OCI-LY7 (cell line): Measurements from ENCODE around the gene ABCC4. TPM values are rescaled to one million over a fixed set of nuclear protein-coding genes. Genes with fewer than 3 reads are reported as not detected.

ENCODE experiments used
- BruUV-seq: library from RNA; stranded (reverse); fragments of 400-500 nt; replicated peaks from 2 replicates; lab custom pipeline; 2021; lab: Mats Ljungman, UMichigan
- CTCF ChIA-PET: fragments of 300-600 bp; sonication (Branson Sonifier 250); formaldehyde crosslinking; loops from one replicate; lab custom pipeline; 2022; ENCODE audit warnings: antibody characterized with exemption; ENCODE audit not compliant: unreplicated experiment; lab: Charles Lee
- POLR2A ChIA-PET: fragments of 300-600 bp; sonication (Branson Sonifier 250); formaldehyde crosslinking; loops from one replicate; lab custom pipeline; 2022; ENCODE audit warnings: antibody characterized with exemption; lab: Charles Lee
- DNase-seq: peaks from one replicate; pipeline ENCODE4 v3.0.0-alpha.2; 2015; ENCODE audit warnings: low spot score
- H2AFZ ChIP-seq: fragments of 200-600 bp; sonication (generic), shearing (Covaris generic); 2 replicates; pipeline ENCODE4 v1.6.1; 2014; ENCODE audit warnings: mild to moderate bottlenecking, antibody characterized with exemption, low read length, moderate library complexity
- H3K27ac ChIP-seq: fragments of 200-600 bp; sonication (generic); 2 replicates; pipeline ENCODE4 v1.5.1; 2014; ENCODE audit warnings: mixed run types, low read depth, mild to moderate bottlenecking, moderate library complexity, low read length, inconsistent platforms; ENCODE audit not compliant: poor library complexity, severe bottlenecking
- H3K36me3 ChIP-seq: fragments of 200-600 bp; sonication (generic); 2 replicates; pipeline ENCODE4 v1.6.1; 2014; ENCODE audit warnings: mild to moderate bottlenecking, antibody characterized with exemption, low read length, moderate library complexity, mixed read lengths; ENCODE audit not compliant: insufficient read depth
- H3K4me1 ChIP-seq: fragments of 200-600 bp; sonication (generic); 2 replicates; pipeline ENCODE4 v1.5.1; 2014; ENCODE audit warnings: mild to moderate bottlenecking, low read length; ENCODE audit not compliant: insufficient read depth, poor library complexity, severe bottlenecking
- H3K4me2 ChIP-seq: fragments of 200-600 bp; sonication (generic); 2 replicates; pipeline ENCODE4 v1.6.1; 2014; ENCODE audit warnings: mild to moderate bottlenecking, low read length
- H3K4me3 ChIP-seq: fragments of 200-600 bp; sonication (generic); 2 replicates; pipeline ENCODE4 v1.5.1; 2014; ENCODE audit warnings: mild to moderate bottlenecking, low read depth, low read length; ENCODE audit not compliant: poor library complexity, severe bottlenecking
- H3K79me2 ChIP-seq: fragments of 200-600 bp; sonication (generic); 2 replicates; pipeline ENCODE4 v1.6.1; 2016; ENCODE audit warnings: low read depth, mild to moderate bottlenecking, low read length, moderate library complexity, mixed read lengths; ENCODE audit not compliant: insufficient read depth
- H3K9me2 ChIP-seq: fragments of 200-600 bp; sonication (generic); 2 replicates; pipeline ENCODE4 v1.6.1; 2016; ENCODE audit warnings: mild to moderate bottlenecking, low read length, mixed read lengths; ENCODE audit not compliant: insufficient read depth
- H3K9me3 ChIP-seq: fragments of 200-600 bp; sonication (generic); 2 replicates; pipeline ENCODE4 v1.6.1; 2014; ENCODE audit warnings: mild to moderate bottlenecking, mixed run types, low read length, mixed read lengths
- H4K20me1 ChIP-seq: fragments of 200-600 bp; sonication (generic); 2 replicates; pipeline ENCODE4 v1.6.1; 2014; ENCODE audit warnings: mild to moderate bottlenecking, antibody characterized with exemption, low read length, moderate library complexity, mixed read lengths; ENCODE audit not compliant: insufficient read depth
- EZH2phosphoT487 ChIP-seq: fragments of 200-600 bp; sonication (generic); IDR thresholded peaks from 2 replicates; pipeline ENCODE4 v1.6.1; 2018; ENCODE audit warnings: low read depth, borderline replicate concordance, mild to moderate bottlenecking, mixed run types, antibody characterized with exemption, low read length, moderate library complexity, mixed read lengths
- intact Hi-C: fragments of 100-400 bp; cut with micrococcal nuclease; formaldehyde crosslinking; loops from one replicate; pipeline ENCODE4 v1.10.0; 2022; ENCODE audit not compliant: unreplicated experiment
- total RNA-seq, 2 experiments: library from RNA; depleted of rRNA in 1 of 2; stranded (reverse); fragments of >200 nt in 1 of 2; shearing (Covaris generic) in 1 of 2; gene quantifications; 2 replicates each; pipeline ENCODE4 v1.2.3, GENCODE V29; 2014 to 2022
- TF ChIP-seq, protein P1 (sequence below): fragments of 200-600 bp; sonication (generic); conservative IDR thresholded peaks from 2 replicates; pipeline ENCODE4 v1.5.1; 2014; ENCODE audit warnings: mild to moderate bottlenecking, antibody characterized with exemption, low read length, moderate library complexity, mixed read lengths

ABCC4 gene
- total RNA-seq, 2 experiments from 2014 or later, result 7.3 to 7.8 TPM

DNA sequence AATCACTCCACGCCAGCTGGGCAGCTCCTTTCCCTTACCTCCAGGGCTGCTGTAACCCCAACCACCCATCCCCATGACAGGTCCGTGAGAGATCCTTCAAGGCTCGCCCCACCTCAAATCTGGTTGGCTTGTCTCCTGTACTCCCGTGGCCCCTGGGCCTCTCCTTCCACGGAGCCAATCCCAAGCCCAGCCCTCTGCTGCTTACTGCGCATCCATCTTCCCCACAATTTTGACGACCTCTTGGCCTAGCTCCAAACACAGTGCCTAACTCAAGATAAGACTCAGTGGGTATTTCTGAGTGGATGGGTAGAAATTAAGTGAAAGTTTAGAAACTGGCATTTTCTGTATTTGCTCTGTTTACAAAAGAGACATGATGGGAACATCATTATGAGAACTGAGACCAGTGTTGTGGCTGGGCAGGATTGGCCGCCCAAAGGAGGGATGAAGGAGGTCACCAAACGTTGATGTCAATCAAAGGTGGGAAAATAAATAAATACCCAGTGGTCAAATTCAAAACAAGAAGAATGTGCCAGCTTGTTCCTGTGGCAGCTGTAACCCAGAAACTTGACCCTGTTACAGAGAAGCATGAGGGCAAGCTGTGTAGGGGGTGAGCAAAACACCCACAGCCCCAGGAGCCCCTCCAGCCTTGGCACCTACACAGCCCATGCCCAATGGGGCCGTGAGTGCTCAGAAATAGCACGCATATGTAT is 162.2 kb downstream of the ABCC4 start:
- Histone ChIP-seq H3K27ac (no peak overlapping the region), H3K9me3 (no peaks in the 10 kb centered on the region), H3K36me3 (no peaks in the 10 kb centered on the region), H3K79me2 (no peaks in the 10 kb centered on the region), H3K9me2 (no peaks in the 10 kb centered on the region), H3K4me2 (no peak overlapping the region), H3K4me3 (no peak overlapping the region), H2AFZ (no peak overlapping the region), H4K20me1 (no peaks in the 10 kb centered on the region), H3K4me1 (no peaks in the 10 kb centered on the region)
- POLR2A ChIA-PET, result no interaction called here
- intact Hi-C loops, result no loop called here
- CTCF ChIA-PET, result no interaction called here
- TF ChIP-seq, protein P1, sequence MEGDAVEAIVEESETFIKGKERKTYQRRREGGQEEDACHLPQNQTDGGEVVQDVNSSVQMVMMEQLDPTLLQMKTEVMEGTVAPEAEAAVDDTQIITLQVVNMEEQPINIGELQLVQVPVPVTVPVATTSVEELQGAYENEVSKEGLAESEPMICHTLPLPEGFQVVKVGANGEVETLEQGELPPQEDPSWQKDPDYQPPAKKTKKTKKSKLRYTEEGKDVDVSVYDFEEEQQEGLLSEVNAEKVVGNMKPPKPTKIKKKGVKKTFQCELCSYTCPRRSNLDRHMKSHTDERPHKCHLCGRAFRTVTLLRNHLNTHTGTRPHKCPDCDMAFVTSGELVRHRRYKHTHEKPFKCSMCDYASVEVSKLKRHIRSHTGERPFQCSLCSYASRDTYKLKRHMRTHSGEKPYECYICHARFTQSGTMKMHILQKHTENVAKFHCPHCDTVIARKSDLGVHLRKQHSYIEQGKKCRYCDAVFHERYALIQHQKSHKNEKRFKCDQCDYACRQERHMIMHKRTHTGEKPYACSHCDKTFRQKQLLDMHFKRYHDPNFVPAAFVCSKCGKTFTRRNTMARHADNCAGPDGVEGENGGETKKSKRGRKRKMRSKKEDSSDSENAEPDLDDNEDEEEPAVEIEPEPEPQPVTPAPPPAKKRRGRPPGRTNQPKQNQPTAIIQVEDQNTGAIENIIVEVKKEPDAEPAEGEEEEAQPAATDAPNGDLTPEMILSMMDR, result no peak
- TF ChIP-seq EZH2phosphoT487, result no peak
- no TSS peak for BruUV-seq
- DNase-seq, result no peak

DNA sequence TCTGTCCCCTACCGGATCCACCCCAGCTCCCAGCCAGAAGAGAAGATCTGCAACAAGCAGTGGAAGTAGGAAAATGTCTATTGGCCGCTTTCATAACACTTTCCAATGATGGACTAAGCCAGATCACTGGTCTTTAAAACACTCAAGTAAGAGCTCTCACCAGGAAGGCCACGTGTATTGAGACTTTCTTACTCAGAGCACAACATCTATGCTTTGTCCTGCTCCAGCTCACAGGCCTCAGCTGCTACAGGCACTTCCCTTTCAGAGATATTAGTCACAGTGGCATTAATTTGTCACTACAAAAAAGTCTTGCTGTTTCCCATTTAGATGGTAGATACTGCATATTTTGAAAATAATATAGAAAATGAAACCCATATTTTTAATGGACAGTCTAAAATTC is 164.2 kb downstream of the ABCC4 start:
- no TSS peak for BruUV-seq
- Histone ChIP-seq H3K4me1 (no peaks in the 10 kb centered on the region), H3K9me2 (no peaks in the 10 kb centered on the region), H3K9me3 (no peaks in the 10 kb centered on the region), H3K36me3 (no peaks in the 10 kb centered on the region), H3K4me2 (no peak overlapping the region), H3K79me2 (no peaks in the 10 kb centered on the region), H4K20me1 (no peaks in the 10 kb centered on the region), H3K4me3 (no peak overlapping the region), H2AFZ (no peak overlapping the region), H3K27ac (no peak overlapping the region)
- no peak for DNase-seq
- CTCF ChIA-PET, result no interaction called here
- POLR2A ChIA-PET, result no interaction called here
- TF ChIP-seq, protein P1, result no peak
- TF ChIP-seq EZH2phosphoT487, result no peak
- intact Hi-C loops, result no loop called here

DNA sequence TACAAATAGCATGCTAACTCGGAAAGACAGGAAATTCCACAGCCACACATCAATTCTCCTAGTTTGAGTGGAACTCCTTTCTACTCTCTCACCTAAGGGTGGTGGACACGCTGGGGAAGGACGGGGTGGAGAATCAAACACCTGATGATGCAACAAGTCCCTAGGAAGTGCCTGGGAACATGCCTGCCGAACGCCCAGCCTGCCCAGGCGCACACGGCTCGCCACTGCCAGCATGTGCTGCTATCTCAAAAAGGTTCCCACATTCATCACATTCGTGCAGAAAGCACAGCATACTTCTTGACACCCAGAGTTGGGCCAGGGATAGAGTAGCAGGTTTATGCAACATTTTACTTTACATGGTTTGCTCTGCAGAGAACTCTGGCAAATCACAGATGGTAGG is 164.6 kb downstream of the ABCC4 start:
- intact Hi-C loops, result no loop called here
- DNase-seq, result no peak
- ChIA-PET CTCF (no interaction called here), POLR2A (no interaction called here)
- no peak overlapping the region for H2AFZ ChIP-seq
- TF ChIP-seq, protein P1, result no peak
- no peak for TF ChIP-seq EZH2phosphoT487
- H3K4me2 ChIP-seq, result no peak overlapping the region
- no peaks in the 10 kb centered on the region for H4K20me1 ChIP-seq
- H3K36me3 ChIP-seq, result no peaks in the 10 kb centered on the region
- H3K4me3 ChIP-seq, result no peak overlapping the region
- no peaks in the 10 kb centered on the region for H3K9me2 ChIP-seq
- no peaks in the 10 kb centered on the region for H3K79me2 ChIP-seq
- no peaks in the 10 kb centered on the region for H3K9me3 ChIP-seq
- no peaks in the 10 kb centered on the region for H3K4me1 ChIP-seq
- H3K27ac ChIP-seq, result no peak overlapping the region
- BruUV-seq, result no TSS peak
